ENCODE results near the gene NMBR. TPM values are rescaled to one million over a fixed set of nuclear protein-coding genes. Genes with fewer than 3 reads are reported as not detected.
A peak's percentile ranks its signal among the peaks of the same experiment; 100 is the strongest.

The NMBR gene
- total RNA-seq, 6 experiments from 2014 or later = 0.14 to 0.40 TPM; not detected in 4

DNA sequence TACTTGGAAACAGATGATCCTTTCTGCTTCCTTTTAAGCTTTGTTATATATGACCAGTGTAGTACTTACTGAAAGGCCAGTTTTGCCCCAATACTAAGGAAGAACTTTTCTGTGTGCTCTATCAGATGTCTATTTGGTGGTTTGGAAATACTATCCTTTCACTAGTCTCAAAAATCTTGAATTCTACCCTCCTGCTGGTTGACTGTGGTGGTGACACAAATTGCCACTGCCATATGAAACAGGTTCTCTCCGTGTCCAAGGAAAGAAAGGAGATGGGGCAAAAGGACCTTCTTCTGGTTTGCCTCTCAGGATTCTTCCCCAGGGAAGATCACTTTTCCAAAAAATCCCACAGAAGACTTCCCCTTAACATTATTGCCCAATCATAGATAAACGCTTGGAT, 8.0 kb downstream of the NMBR start:
- no peak for DNase-seq
- TF ChIP-seq, protein P1, sequence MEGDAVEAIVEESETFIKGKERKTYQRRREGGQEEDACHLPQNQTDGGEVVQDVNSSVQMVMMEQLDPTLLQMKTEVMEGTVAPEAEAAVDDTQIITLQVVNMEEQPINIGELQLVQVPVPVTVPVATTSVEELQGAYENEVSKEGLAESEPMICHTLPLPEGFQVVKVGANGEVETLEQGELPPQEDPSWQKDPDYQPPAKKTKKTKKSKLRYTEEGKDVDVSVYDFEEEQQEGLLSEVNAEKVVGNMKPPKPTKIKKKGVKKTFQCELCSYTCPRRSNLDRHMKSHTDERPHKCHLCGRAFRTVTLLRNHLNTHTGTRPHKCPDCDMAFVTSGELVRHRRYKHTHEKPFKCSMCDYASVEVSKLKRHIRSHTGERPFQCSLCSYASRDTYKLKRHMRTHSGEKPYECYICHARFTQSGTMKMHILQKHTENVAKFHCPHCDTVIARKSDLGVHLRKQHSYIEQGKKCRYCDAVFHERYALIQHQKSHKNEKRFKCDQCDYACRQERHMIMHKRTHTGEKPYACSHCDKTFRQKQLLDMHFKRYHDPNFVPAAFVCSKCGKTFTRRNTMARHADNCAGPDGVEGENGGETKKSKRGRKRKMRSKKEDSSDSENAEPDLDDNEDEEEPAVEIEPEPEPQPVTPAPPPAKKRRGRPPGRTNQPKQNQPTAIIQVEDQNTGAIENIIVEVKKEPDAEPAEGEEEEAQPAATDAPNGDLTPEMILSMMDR (IDR thresholded peaks at IDR 0.05) = peak; percentile 13; the same call in 1 of the 2 replicates
- no peak overlapping the region for H3K4me3 Mint-ChIP-seq
- H3K4me1 Mint-ChIP-seq (ENCODE audit: low read depth) = no peaks in the 10 kb centered on the region
- H3K27me3 Mint-ChIP-seq (ENCODE audit: insufficient read depth) = peaks cover 5% of the 10 kb centered on the region; the same call in 1 of the 2 replicates
- H3K9me3 Mint-ChIP-seq = no peaks in the 10 kb centered on the region
- no peaks in the 10 kb centered on the region for H3K36me3 Mint-ChIP-seq (ENCODE audit: low read depth)
- no peak overlapping the region for H3K27ac Mint-ChIP-seq

DNA sequence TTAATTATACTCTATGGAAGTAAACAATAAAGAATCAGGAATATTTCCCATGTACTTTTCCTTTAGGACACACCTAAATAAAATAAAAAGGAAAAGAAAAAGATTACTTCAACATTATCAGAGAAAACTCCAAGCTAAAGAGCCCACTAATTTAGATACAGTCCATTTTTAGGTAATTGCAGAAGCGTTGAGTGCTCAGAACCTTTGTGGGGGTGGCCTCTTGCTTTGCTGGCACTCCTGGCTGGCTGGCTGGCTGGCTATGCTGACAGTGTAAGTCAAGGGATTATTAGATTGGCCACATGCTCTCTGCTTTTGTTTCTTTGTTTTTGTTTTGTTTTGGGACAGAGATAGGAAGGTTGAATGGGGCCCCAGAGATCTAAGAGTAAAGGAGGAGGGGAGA, 14.3 kb downstream of the NMBR start, which contains the start of gene GJE1:
GJE1 (plus strand) TSS at position 301 of the 400 bp plus-strand sequence. CDS start 234 bp downstream, outside the sequence.
- Mint-ChIP-seq H3K4me1 (ENCODE audit: low read depth) (no peaks in the 10 kb centered on the region), H3K36me3 (ENCODE audit: low read depth) (no peaks in the 10 kb centered on the region), H3K4me3 (no peak within 1 kb of the TSS), H3K27me3 (ENCODE audit: insufficient read depth) (peaks cover 5% of the 10 kb centered on the region), H3K27ac (no peak within 1 kb of the TSS), H3K9me3 (peaks cover 9% of the 10 kb centered on the region)
- TF ChIP-seq, protein P1 (IDR thresholded peaks at IDR 0.05) = no peak
- DNase-seq = no peak

DNA sequence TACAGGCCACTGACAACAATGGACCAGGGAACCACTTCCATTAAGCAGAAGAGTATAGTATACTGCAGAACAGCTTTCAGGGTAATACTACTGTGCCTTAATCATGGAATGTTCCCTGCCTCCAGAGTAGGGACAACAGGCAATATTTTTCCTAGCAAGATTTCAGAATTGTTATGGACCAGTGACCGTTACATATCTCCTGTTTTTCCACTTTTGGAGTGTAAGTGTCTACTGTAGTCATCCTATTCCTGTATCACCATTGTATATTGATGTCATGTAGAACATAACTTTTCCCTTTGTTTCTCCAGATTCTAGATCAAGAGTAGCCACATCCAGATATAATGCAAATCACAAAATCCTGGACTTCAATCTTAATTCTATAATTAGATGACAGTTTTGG, 16.1 kb downstream of the NMBR start:
- H3K27me3 Mint-ChIP-seq (ENCODE audit: insufficient read depth) = peaks cover 6% of the 10 kb centered on the region
- H3K4me1 Mint-ChIP-seq (ENCODE audit: low read depth) = no peaks in the 10 kb centered on the region
- DNase-seq = no peak
- peaks cover 9% of the 10 kb centered on the region for H3K9me3 Mint-ChIP-seq
- H3K27ac Mint-ChIP-seq = no peak overlapping the region
- no peak overlapping the region for H3K4me3 Mint-ChIP-seq
- no peaks in the 10 kb centered on the region for H3K36me3 Mint-ChIP-seq (ENCODE audit: low read depth)
- TF ChIP-seq, protein P1 (IDR thresholded peaks at IDR 0.05) = no peak

DNA sequence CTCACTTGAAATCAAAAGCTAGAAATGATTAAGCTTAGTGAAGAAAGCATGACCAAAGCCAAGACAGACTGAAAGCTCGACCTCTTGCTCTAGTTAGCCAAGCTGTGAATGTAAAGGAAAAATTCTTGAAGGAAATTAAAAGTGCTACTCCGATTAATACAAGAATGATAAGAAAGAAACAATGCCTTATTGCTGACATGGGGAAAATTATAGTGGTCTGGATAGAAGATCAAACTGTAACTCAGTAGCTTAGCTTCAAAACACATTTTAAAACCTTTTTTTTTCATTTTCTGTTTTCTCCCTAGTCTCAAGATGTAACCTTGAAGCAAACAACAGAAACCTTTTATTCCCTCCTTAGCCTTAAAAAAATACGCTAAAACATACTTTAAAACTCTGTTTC, 25.6 kb downstream of the NMBR start:
- Mint-ChIP-seq H3K9me3 (no peaks in the 10 kb centered on the region), H3K27ac (no peak overlapping the region), H3K27me3 (ENCODE audit: insufficient read depth) (peaks cover 2% of the 10 kb centered on the region; the same call in 1 of the 2 replicates), H3K36me3 (ENCODE audit: low read depth) (no peaks in the 10 kb centered on the region), H3K4me1 (ENCODE audit: low read depth) (peaks cover 9% of the 10 kb centered on the region), H3K4me3 (no peak overlapping the region)
- DNase-seq = no peak
- TF ChIP-seq, protein P1 (IDR thresholded peaks at IDR 0.05) = no peak

DNA sequence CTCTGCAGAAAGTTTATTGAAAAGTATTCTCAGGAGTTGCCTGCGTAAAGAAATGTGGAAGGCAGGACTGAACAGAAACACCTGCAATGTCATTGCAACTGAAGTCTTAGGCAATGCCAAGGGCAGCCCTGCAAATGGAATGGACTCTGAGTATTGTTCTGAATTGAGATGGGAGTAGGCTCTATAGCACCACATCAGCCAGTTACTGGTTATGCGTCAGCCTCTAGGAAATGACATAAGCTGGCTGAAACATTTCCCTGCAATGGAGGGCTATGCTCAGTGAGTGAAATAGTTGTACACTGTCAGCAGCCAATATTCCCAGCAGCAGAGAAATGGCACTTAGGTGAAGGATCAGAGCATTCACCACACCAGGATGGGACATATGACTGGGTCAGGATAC, 28.0 kb downstream of the NMBR start:
- TF ChIP-seq, protein P1 (IDR thresholded peaks at IDR 0.05) = no peak
- no peak for DNase-seq
- H3K4me1 Mint-ChIP-seq (ENCODE audit: low read depth) = peaks cover 9% of the 10 kb centered on the region
- H3K4me3 Mint-ChIP-seq = no peak overlapping the region
- no peaks in the 10 kb centered on the region for H3K9me3 Mint-ChIP-seq
- no peaks in the 10 kb centered on the region for H3K36me3 Mint-ChIP-seq (ENCODE audit: low read depth)
- no peak overlapping the region for H3K27ac Mint-ChIP-seq
- no peaks in the 10 kb centered on the region; the same call in 1 of the 2 replicates for H3K27me3 Mint-ChIP-seq (ENCODE audit: insufficient read depth)

DNA sequence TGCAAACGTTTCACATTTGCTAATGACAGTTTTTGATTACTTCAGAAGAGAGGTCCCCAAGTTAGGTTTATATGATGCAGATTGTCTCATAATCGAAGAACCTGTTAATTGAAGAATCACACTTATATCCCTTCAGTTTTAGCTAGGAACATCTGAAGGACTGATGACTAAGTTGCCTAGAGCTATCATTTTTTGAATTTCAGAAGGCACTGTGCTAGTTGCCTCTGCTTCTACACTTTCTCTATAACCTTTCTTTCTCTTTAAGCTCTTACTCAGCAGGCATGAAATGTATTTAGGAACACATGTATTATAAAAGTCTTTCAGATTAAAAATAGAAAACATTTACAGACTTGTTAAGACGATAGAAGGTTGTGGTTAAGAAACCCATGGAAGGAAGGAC, 28.6 kb downstream of the NMBR start:
- no peaks in the 10 kb centered on the region for H3K36me3 Mint-ChIP-seq (ENCODE audit: low read depth)
- no peak overlapping the region for H3K4me3 Mint-ChIP-seq
- TF ChIP-seq, protein P1 (IDR thresholded peaks at IDR 0.05) = no peak
- H3K4me1 Mint-ChIP-seq (ENCODE audit: low read depth) = peaks cover 9% of the 10 kb centered on the region
- H3K27me3 Mint-ChIP-seq (ENCODE audit: insufficient read depth) = no peaks in the 10 kb centered on the region; the same call in 1 of the 2 replicates
- DNase-seq = no peak
- no peak overlapping the region; the same call in 1 of the 2 replicates for H3K27ac Mint-ChIP-seq
- no peaks in the 10 kb centered on the region for H3K9me3 Mint-ChIP-seq
